ENCODE results near the gene C7. TPM values are rescaled to one million over a fixed set of nuclear protein-coding genes. Genes with fewer than 3 reads are reported as not detected.

C7 gene
- total RNA-seq, 1 experiment from 2014 or later: 0.74 TPM

DNA sequence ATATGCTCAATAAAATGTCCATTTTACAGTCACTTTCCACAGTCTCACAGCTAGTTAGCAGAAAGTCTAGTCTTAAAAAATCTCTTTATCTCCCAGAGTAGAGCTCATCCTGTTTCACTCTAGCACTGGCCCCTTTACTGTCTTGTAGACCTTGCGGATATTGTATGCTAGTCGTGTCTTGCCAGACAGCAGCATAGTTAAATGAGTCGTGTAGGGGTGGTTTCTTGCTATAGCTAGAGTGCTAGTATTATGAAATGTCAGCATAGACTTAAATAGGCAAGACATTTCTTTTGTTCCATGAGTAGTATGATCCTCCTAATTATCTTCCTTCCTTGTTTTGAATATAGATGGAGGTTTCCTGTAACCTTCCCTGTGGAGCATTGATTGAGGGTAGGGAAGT is 77.4 kb downstream of the C7 start:
- ChIA-PET POLR2A (no interaction called here), RAD21 (ENCODE audit: low non-redundant PET in 1 of 2, low total read pairs in 2 of 2, uncharacterized antibody in 2 of 2, unreplicated experiment in 2 of 2) (no interaction called here), CTCF (no interaction called here)
- H3K4me2 ChIP-seq (ENCODE audit: low read length): no peak overlapping the region
- 0 out of 4 replicates have a peak, but pooled peaks cover 0 to 3% of the 10 kb centered on the region in 2 experiments for H3K9me3 ChIP-seq (ENCODE audit: control insufficient read depth in 1 of 2, insufficient read depth in 1 of 2, low read depth in 1 of 2, low read length in 2 of 2)
- ATAC-seq: no peak
- H3K4me1 ChIP-seq (ENCODE audit: control insufficient read depth in 1 of 2, insufficient read depth in 2 of 2, low read length in 2 of 2): no peaks in the 10 kb centered on the region
- intact Hi-C loops (cut with micrococcal nuclease): no loop called here
- no peak overlapping the region for H3K27ac ChIP-seq (ENCODE audit: low read depth, low read length)
- H3K4me3 ChIP-seq (replicated peaks in 1 of 2; ENCODE audit: low read depth in 1 of 2, low read length in 2 of 2): no peak overlapping the region
- no peaks in the 10 kb centered on the region for H3K9me2 ChIP-seq (ENCODE audit: insufficient read depth)
- no peak for TF ChIP-seq FOSL1 (IDR thresholded peaks at IDR 0.05; ENCODE audit: low read depth)
- no peak for TF ChIP-seq SP1 (IDR thresholded peaks at IDR 0.05; ENCODE audit: low read depth)
- TF ChIP-seq YY1 (IDR thresholded peaks at IDR 0.05; ENCODE audit: extremely low read depth, insufficient replicate concordance, low read depth, low read length): no peak
- TF ChIP-seq JUND (IDR thresholded peaks at IDR 0.05): no peak
- no peak for TF ChIP-seq ZNF274 (IDR thresholded peaks at IDR 0.05; ENCODE audit: low read depth, low read length)
- TF ChIP-seq, protein P1, sequence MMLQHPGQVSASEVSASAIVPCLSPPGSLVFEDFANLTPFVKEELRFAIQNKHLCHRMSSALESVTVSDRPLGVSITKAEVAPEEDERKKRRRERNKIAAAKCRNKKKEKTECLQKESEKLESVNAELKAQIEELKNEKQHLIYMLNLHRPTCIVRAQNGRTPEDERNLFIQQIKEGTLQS (IDR thresholded peaks at IDR 0.05): no peak
- no peak for TF ChIP-seq POLR2A (IDR thresholded peaks at IDR 0.05; ENCODE audit: borderline replicate concordance, extremely low read depth, insufficient read depth, insufficient read length)
- TF ChIP-seq, protein P2, sequence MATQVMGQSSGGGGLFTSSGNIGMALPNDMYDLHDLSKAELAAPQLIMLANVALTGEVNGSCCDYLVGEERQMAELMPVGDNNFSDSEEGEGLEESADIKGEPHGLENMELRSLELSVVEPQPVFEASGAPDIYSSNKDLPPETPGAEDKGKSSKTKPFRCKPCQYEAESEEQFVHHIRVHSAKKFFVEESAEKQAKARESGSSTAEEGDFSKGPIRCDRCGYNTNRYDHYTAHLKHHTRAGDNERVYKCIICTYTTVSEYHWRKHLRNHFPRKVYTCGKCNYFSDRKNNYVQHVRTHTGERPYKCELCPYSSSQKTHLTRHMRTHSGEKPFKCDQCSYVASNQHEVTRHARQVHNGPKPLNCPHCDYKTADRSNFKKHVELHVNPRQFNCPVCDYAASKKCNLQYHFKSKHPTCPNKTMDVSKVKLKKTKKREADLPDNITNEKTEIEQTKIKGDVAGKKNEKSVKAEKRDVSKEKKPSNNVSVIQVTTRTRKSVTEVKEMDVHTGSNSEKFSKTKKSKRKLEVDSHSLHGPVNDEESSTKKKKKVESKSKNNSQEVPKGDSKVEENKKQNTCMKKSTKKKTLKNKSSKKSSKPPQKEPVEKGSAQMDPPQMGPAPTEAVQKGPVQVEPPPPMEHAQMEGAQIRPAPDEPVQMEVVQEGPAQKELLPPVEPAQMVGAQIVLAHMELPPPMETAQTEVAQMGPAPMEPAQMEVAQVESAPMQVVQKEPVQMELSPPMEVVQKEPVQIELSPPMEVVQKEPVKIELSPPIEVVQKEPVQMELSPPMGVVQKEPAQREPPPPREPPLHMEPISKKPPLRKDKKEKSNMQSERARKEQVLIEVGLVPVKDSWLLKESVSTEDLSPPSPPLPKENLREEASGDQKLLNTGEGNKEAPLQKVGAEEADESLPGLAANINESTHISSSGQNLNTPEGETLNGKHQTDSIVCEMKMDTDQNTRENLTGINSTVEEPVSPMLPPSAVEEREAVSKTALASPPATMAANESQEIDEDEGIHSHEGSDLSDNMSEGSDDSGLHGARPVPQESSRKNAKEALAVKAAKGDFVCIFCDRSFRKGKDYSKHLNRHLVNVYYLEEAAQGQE (IDR thresholded peaks at IDR 0.05; ENCODE audit: low read depth): no peak
- TF ChIP-seq CEBPB (IDR thresholded peaks at IDR 0.05; ENCODE audit: low read depth): no peak
- TF ChIP-seq EZH2phosphoT487 (IDR thresholded peaks at IDR 0.05; ENCODE audit: borderline replicate concordance): no peak
- TF ChIP-seq RAD21 (IDR thresholded peaks at IDR 0.05; ENCODE audit: low read depth): no peak
- TF ChIP-seq, protein P3, sequence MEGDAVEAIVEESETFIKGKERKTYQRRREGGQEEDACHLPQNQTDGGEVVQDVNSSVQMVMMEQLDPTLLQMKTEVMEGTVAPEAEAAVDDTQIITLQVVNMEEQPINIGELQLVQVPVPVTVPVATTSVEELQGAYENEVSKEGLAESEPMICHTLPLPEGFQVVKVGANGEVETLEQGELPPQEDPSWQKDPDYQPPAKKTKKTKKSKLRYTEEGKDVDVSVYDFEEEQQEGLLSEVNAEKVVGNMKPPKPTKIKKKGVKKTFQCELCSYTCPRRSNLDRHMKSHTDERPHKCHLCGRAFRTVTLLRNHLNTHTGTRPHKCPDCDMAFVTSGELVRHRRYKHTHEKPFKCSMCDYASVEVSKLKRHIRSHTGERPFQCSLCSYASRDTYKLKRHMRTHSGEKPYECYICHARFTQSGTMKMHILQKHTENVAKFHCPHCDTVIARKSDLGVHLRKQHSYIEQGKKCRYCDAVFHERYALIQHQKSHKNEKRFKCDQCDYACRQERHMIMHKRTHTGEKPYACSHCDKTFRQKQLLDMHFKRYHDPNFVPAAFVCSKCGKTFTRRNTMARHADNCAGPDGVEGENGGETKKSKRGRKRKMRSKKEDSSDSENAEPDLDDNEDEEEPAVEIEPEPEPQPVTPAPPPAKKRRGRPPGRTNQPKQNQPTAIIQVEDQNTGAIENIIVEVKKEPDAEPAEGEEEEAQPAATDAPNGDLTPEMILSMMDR (IDR thresholded peaks at IDR 0.05 in 2 of 3, conservative IDR thresholded peaks at IDR 0.05 in 1 of 3; ENCODE audit: borderline replicate concordance in 1 of 3, insufficient read depth in 1 of 3, low read depth in 2 of 3, low read length in 2 of 3): no peak
- no peak for TF ChIP-seq ELF1 (IDR thresholded peaks at IDR 0.05; ENCODE audit: borderline replicate concordance, low read depth)
- TF ChIP-seq, protein P4, sequence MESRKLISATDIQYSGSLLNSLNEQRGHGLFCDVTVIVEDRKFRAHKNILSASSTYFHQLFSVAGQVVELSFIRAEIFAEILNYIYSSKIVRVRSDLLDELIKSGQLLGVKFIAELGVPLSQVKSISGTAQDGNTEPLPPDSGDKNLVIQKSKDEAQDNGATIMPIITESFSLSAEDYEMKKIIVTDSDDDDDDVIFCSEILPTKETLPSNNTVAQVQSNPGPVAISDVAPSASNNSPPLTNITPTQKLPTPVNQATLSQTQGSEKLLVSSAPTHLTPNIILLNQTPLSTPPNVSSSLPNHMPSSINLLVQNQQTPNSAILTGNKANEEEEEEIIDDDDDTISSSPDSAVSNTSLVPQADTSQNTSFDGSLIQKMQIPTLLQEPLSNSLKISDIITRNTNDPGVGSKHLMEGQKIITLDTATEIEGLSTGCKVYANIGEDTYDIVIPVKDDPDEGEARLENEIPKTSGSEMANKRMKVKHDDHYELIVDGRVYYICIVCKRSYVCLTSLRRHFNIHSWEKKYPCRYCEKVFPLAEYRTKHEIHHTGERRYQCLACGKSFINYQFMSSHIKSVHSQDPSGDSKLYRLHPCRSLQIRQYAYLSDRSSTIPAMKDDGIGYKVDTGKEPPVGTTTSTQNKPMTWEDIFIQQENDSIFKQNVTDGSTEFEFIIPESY (IDR thresholded peaks at IDR 0.05; ENCODE audit: extremely low read depth, insufficient replicate concordance, low read length): no peak
- no peak for TF ChIP-seq ZFX (IDR thresholded peaks at IDR 0.05)
- TF ChIP-seq EGR1 (IDR thresholded peaks at IDR 0.05; ENCODE audit: low read depth): no peak
- H3K27me3 ChIP-seq (ENCODE audit: insufficient read depth, low read length): no peaks in the 10 kb centered on the region
- BruUV-seq (replicated peaks): no TSS peak
- no peak overlapping the region for H2AFZ ChIP-seq (ENCODE audit: low read depth, low read length, poor library complexity, severe bottlenecking)
- no peaks in the 10 kb centered on the region for H3K79me2 ChIP-seq (ENCODE audit: insufficient read depth, low read length)
- H3K36me3 ChIP-seq (ENCODE audit: control insufficient read depth in 1 of 2, insufficient read depth in 2 of 2, low read length in 2 of 2): no peaks in the 10 kb centered on the region
- DNase-seq (ENCODE audit: low read depth, low spot score): no peak
- H3K9ac ChIP-seq (ENCODE audit: low read length): no peak overlapping the region
- H4K20me1 ChIP-seq (ENCODE audit: insufficient read depth): no peaks in the 10 kb centered on the region

Data from HCT116 (cell line).